Measurements from ENCODE around the gene TWIST2. TPM values are rescaled to one million over a fixed set of nuclear protein-coding genes. Genes with fewer than 3 reads are reported as not detected.

TWIST2 gene
- total RNA-seq, 1 experiment from 2014 or later: 5.0 TPM

DNA sequence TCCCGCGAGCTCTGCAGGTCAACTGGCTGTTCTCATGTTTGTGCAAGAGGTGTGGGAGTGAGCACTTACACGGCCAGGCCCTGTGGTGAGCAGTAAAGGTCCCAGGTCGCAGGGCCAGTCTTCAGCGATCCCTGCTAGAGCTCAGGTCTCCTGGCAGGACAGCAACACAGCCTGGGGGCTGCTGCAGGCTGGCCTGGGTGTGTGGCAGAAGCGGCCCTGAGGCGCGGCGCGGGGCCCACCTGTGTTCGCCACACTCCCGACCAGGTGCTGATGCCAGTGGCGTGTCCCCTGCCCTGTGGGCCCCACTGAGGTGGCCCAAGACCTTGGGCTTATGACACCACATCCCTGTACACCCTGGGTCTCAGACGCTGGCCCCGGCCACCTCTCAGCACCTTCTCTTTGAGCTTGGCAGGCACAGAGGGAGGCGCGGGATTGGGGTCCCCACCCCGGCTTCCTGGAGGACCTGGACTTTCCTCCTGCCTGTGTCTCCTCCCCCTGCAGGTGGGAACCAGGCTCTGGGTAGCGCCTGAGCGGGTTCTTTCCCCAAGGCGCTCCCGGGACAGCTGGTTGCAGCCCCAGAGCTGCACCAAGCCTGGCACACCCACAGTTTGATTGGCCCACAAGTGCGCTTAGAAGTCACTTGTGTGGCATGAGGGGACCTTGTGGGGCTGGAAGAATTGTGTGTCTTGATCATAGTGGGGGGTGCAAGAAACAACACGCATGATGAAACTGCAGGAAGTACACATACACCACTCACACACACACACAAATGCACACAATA, 59.2 kb downstream of the TWIST2 start:
- Histone ChIP-seq H3F3A (ENCODE audit: insufficient read depth, low read depth) (peaks cover 23% of the 10 kb centered on the region), H4K20me1 (ENCODE audit: insufficient read depth) (no peaks in the 10 kb centered on the region), H3K4me3 (no peak overlapping the region), H3K36me3 (ENCODE audit: low read depth) (no peaks in the 10 kb centered on the region), H3K4me2 (no peak overlapping the region), H3K9me2 (ENCODE audit: insufficient read depth) (no peaks in the 10 kb centered on the region), H2AFZ (no peak overlapping the region), H3K27me3 (ENCODE audit: insufficient read depth, low read depth) (no peaks in the 10 kb centered on the region), H3K9me3 (ENCODE audit: insufficient read depth, low read depth) (no peaks in the 10 kb centered on the region), H3K4me1 (replicated peaks; ENCODE audit: insufficient read depth) (no peaks in the 10 kb centered on the region), H3K27ac (no peak overlapping the region), H3K79me2 (ENCODE audit: low read depth) (no peaks in the 10 kb centered on the region)
- DNase-seq: no peak
- intact Hi-C loops (cut with micrococcal nuclease; ENCODE audit: unreplicated experiment): no loop called here
- ChIA-PET POLR2A (ENCODE audit: unreplicated experiment) (no interaction called here), CTCF (no interaction called here)
- no TSS peak for BruUV-seq (replicated peaks)
- TF ChIP-seq, protein P1, sequence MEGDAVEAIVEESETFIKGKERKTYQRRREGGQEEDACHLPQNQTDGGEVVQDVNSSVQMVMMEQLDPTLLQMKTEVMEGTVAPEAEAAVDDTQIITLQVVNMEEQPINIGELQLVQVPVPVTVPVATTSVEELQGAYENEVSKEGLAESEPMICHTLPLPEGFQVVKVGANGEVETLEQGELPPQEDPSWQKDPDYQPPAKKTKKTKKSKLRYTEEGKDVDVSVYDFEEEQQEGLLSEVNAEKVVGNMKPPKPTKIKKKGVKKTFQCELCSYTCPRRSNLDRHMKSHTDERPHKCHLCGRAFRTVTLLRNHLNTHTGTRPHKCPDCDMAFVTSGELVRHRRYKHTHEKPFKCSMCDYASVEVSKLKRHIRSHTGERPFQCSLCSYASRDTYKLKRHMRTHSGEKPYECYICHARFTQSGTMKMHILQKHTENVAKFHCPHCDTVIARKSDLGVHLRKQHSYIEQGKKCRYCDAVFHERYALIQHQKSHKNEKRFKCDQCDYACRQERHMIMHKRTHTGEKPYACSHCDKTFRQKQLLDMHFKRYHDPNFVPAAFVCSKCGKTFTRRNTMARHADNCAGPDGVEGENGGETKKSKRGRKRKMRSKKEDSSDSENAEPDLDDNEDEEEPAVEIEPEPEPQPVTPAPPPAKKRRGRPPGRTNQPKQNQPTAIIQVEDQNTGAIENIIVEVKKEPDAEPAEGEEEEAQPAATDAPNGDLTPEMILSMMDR (conservative IDR thresholded peaks at IDR 0.05): no peak
- TF ChIP-seq EZH2 (IDR thresholded peaks at IDR 0.05; ENCODE audit: low read depth): no peak

DNA sequence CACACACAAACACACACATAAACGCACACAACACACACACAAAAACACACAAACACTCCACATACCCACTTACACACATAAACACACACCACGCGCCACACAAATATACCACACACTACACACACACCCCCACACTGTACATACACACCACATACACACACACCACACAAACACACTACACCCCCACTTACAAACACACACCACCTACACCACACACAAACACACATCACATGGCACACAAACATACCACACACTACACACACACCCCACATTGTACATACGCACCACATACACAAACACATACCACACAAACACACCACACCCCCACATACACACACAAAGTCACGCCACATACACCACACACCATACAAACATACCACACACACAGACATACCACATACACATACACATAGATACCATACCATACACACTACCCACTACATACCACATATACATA, 59.9 kb downstream of the TWIST2 start:
- Histone ChIP-seq H3K4me2 (no peak overlapping the region), H3K27ac (no peak overlapping the region), H3K27me3 (ENCODE audit: insufficient read depth, low read depth) (no peaks in the 10 kb centered on the region), H3F3A (ENCODE audit: insufficient read depth, low read depth) (peaks cover 23% of the 10 kb centered on the region), H2AFZ (no peak overlapping the region), H3K9me2 (ENCODE audit: insufficient read depth) (no peaks in the 10 kb centered on the region), H3K9me3 (ENCODE audit: insufficient read depth, low read depth) (no peaks in the 10 kb centered on the region), H3K36me3 (ENCODE audit: low read depth) (no peaks in the 10 kb centered on the region), H3K4me3 (no peak overlapping the region), H3K79me2 (ENCODE audit: low read depth) (no peaks in the 10 kb centered on the region), H3K4me1 (replicated peaks; ENCODE audit: insufficient read depth) (no peaks in the 10 kb centered on the region), H4K20me1 (ENCODE audit: insufficient read depth) (no peaks in the 10 kb centered on the region)
- POLR2A ChIA-PET (ENCODE audit: unreplicated experiment): no interaction called here
- CTCF ChIA-PET: no interaction called here
- DNase-seq: no peak
- intact Hi-C loops (cut with micrococcal nuclease; ENCODE audit: unreplicated experiment): no loop called here
- BruUV-seq (replicated peaks): no TSS peak
- TF ChIP-seq EZH2 (IDR thresholded peaks at IDR 0.05; ENCODE audit: low read depth): no peak
- TF ChIP-seq, protein P1 (conservative IDR thresholded peaks at IDR 0.05): no peak

DNA sequence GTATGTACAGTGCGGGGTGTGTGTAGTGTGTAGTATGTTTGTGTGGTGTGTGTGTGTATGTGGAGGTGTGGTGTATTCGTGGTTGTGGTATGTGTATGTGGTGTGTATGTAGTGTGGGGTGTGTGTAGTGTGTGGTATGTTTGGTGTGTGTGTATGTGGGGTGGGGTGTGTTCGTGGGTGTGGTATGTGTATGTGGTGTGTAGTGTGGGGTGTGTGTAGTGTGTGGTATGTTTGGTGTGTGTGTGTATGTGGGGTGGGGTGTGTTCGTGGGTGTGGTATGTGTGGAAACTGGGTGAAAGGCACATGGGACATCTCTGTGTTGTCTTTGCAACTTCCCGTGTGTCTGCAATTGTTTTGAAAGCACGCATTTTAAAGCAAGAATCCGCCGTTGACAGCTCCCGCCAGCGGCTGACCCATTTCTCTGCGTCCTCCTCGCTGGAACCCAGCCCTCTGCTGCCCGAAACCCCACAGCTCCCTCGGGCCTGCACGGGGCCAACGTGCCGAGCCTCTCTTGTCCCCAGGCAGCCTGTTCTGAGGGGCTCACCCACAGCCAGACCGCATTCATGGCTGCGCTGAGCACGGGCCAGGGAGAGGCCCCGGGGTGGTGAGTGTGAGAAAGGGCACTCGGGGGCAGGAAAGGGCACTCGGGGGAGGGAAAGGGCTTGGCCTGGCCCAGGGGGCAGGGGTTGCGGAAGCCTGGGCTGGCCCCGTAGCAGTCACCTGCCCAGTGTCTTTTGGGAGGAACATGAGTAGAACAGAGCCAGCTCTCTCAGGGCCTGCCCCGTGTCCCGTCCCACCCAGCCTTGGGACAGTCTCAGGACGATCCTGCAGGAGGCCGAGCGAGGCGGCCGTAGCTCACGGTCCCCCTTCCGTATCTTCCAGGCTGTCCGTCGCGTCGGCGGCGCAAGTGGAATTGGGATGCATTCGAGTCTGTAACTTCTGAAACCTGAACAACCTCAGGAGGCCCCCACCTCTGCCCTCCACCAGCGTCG, 61.4 kb downstream of the TWIST2 start:
- no peak overlapping the region for H3K4me2 ChIP-seq
- ChIA-PET CTCF (no interaction called here), POLR2A (ENCODE audit: unreplicated experiment) (no interaction called here)
- H2AFZ ChIP-seq: no peak overlapping the region
- peaks cover 2% of the 10 kb centered on the region; the same call in 1 of the 2 replicates for H3K27me3 ChIP-seq (ENCODE audit: insufficient read depth, low read depth)
- no peaks in the 10 kb centered on the region for H3K79me2 ChIP-seq (ENCODE audit: low read depth)
- no peaks in the 10 kb centered on the region for H3K9me2 ChIP-seq (ENCODE audit: insufficient read depth)
- 0 out of 2 replicates have a peak, but pooled peaks cover 1% of the 10 kb centered on the region for H3K4me1 ChIP-seq (replicated peaks; ENCODE audit: insufficient read depth)
- H3F3A ChIP-seq (ENCODE audit: insufficient read depth, low read depth): peaks cover 19% of the 10 kb centered on the region
- H3K36me3 ChIP-seq (ENCODE audit: low read depth): no peaks in the 10 kb centered on the region
- no peaks in the 10 kb centered on the region for H4K20me1 ChIP-seq (ENCODE audit: insufficient read depth)
- BruUV-seq (replicated peaks): no TSS peak
- H3K27ac ChIP-seq: no peak overlapping the region
- no peaks in the 10 kb centered on the region for H3K9me3 ChIP-seq (ENCODE audit: insufficient read depth, low read depth)
- H3K4me3 ChIP-seq: no peak overlapping the region
- TF ChIP-seq, protein P1 (conservative IDR thresholded peaks at IDR 0.05): no peak
- no peak for TF ChIP-seq EZH2 (IDR thresholded peaks at IDR 0.05; ENCODE audit: low read depth)
- DNase-seq: no peak
- intact Hi-C loops (cut with micrococcal nuclease; ENCODE audit: unreplicated experiment): no loop called here
